Measurements from ENCODE around the gene SRRM4. TPM values are rescaled to one million over a fixed set of nuclear protein-coding genes. Genes with fewer than 3 reads are reported as not detected.

Gene SRRM4
- total and polyA plus RNA-seq, 3 donors from 2014 or later, result 0.37 to 1.4 (median 0.79) TPM

DNA sequence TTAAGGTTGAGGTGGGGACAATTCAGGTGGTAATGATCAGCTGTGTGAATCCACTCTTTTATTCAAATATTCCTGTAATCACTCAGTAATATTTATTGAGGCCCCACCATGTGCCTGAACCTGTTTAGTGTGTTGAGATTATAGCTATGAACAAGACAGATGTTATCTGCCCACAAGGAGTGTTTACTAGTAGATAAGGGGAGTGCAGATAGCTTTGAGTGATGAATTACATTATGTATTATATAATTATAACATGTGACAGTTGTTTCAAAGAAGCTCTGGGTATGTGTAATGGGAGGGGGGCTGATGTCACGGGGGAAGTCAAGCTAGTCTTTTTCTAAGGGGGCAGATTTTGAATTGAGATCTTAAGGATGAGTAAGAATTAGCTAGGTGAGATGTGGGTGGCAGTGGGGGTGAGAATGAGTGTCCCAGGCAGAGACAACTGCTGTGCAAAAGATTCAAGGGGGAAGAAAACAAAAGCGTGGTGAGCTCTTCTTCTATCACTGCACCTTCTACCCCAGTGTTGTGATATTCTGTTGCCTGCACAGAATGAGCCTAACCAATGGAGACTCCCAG is 21.3 kb upstream of the SRRM4 start:
- Histone ChIP-seq H3K9me3 (no peaks in the 10 kb centered on the region), H3K4me1 (no peaks in the 10 kb centered on the region), H3K27ac (no peak overlapping the region), H3K27me3 (no peaks in the 10 kb centered on the region), H3K4me3 (no peak overlapping the region), H3K36me3 (ENCODE audit: low read depth, missing control alignments) (no peaks in the 10 kb centered on the region)
- 44 to 78% methylated on average over 2 of the region's 2 CpGs for WGBS, 2 donors
- TF ChIP-seq, protein P1, sequence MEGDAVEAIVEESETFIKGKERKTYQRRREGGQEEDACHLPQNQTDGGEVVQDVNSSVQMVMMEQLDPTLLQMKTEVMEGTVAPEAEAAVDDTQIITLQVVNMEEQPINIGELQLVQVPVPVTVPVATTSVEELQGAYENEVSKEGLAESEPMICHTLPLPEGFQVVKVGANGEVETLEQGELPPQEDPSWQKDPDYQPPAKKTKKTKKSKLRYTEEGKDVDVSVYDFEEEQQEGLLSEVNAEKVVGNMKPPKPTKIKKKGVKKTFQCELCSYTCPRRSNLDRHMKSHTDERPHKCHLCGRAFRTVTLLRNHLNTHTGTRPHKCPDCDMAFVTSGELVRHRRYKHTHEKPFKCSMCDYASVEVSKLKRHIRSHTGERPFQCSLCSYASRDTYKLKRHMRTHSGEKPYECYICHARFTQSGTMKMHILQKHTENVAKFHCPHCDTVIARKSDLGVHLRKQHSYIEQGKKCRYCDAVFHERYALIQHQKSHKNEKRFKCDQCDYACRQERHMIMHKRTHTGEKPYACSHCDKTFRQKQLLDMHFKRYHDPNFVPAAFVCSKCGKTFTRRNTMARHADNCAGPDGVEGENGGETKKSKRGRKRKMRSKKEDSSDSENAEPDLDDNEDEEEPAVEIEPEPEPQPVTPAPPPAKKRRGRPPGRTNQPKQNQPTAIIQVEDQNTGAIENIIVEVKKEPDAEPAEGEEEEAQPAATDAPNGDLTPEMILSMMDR (IDR thresholded peaks at IDR 0.05), result no peak
- no peak for TF ChIP-seq POLR2A (IDR thresholded peaks at IDR 0.05)
- intact Hi-C loops (cut with DNase I; ENCODE audit: low total_unique reads), result no loop called here
- DNase-seq, result no peak

DNA sequence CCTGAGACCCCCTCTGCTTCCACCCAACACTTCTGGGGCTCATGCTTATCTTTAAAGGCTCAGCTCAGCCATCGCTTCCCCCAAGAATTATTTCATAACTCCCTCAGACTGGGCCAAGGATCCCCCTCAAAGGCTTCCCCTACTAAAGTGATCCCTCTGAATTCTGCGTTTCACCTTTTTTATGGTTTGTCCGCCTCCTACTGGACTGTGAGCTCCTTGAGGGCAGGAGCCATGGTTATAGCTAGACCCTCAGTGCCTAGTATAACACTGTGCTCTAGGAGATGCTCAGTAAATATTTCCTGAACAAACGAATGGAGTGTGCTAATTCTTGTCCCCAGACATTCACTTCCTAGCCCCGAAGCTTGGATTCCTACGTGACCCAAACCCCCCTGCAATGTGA is 20.5 kb upstream of the SRRM4 start:
- DNase-seq, result no peak
- Histone ChIP-seq H3K27ac (no peak overlapping the region), H3K27me3 (no peaks in the 10 kb centered on the region), H3K4me3 (no peak overlapping the region), H3K36me3 (ENCODE audit: low read depth, missing control alignments) (no peaks in the 10 kb centered on the region), H3K4me1 (no peaks in the 10 kb centered on the region), H3K9me3 (no peaks in the 10 kb centered on the region)
- intact Hi-C loops (cut with DNase I; ENCODE audit: low total_unique reads), result no loop called here
- TF ChIP-seq, protein P1 (IDR thresholded peaks at IDR 0.05), result no peak
- no peak for TF ChIP-seq POLR2A (IDR thresholded peaks at IDR 0.05)
- WGBS, 2 donors, result 78 to 86% methylated on average over 6 of the region's 6 CpGs

GRCh38 chr12:118964988-118965387 is 16.4 kb upstream of the SRRM4 start:
- Histone ChIP-seq H3K27ac (no peak overlapping the region), H3K27me3 (no peaks in the 10 kb centered on the region), H3K4me3 (no peak overlapping the region), H3K9me3 (no peaks in the 10 kb centered on the region), H3K4me1 (no peaks in the 10 kb centered on the region), H3K36me3 (ENCODE audit: low read depth, missing control alignments) (no peaks in the 10 kb centered on the region)
- TF ChIP-seq, protein P1 (IDR thresholded peaks at IDR 0.05), result no peak
- TF ChIP-seq POLR2A (IDR thresholded peaks at IDR 0.05), result no peak
- 84 to 90% methylated on average over 5 of the region's 5 CpGs for WGBS, 2 donors
- intact Hi-C loops (cut with DNase I; ENCODE audit: low total_unique reads), result no loop called here
- no peak for DNase-seq

DNA sequence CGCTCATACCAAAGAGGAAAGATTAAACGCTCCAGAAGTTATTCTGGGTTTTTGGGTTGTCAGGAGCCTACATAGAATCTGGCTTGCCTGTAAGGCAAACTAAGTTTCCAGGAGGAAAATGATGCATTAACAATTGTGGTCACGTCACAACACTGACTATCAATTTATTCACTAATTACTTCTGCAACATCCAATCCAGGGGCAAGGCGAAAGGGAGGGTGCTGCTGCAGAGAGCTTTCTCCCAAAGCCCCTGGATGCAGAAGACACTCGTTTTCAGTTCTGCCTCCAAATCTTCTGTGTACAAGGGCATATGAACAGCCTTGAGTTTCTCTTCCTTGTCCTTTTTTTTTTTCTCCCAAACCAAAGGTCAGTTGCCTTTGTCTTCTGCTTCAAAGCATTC is 10.5 kb upstream of the SRRM4 start:
- Histone ChIP-seq H3K9me3 (no peaks in the 10 kb centered on the region), H3K4me3 (no peak overlapping the region), H3K4me1 (no peaks in the 10 kb centered on the region), H3K27me3 (no peaks in the 10 kb centered on the region), H3K27ac (no peak overlapping the region), H3K36me3 (ENCODE audit: low read depth, missing control alignments) (no peaks in the 10 kb centered on the region)
- no peak for DNase-seq
- TF ChIP-seq POLR2A (IDR thresholded peaks at IDR 0.05), result no peak
- TF ChIP-seq, protein P1 (IDR thresholded peaks at IDR 0.05), result no peak
- 66 to 70% methylated on average over 5 of the region's 5 CpGs for WGBS, 2 donors
- intact Hi-C loops (cut with DNase I; ENCODE audit: low total_unique reads), result no loop called here

DNA sequence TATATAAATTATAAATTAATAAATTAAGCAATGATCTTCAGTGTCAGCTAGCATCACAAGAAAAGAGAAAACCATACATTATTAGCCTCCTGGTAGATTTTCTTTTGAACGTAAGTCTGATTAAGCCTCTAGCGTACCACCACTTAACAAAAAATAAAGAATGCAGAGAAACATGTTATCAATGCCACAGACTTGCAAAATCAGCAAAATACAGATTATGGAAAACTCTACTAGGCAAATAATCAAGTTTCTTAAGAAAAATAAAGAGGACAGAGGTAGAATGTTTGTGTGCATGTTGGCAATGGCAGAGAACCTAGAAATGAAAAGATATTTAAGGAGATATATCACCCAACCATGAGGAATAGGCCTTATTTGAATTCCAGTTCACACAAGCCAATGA is 8.4 kb upstream of the SRRM4 start:
- no peak for DNase-seq
- intact Hi-C loops (cut with DNase I; ENCODE audit: low total_unique reads), result no loop called here
- H3K4me3 ChIP-seq, result no peak overlapping the region
- no peaks in the 10 kb centered on the region for H3K27me3 ChIP-seq
- no peaks in the 10 kb centered on the region for H3K9me3 ChIP-seq
- H3K27ac ChIP-seq, result no peak overlapping the region
- TF ChIP-seq, protein P1 (IDR thresholded peaks at IDR 0.05), result no peak
- no peak for TF ChIP-seq POLR2A (IDR thresholded peaks at IDR 0.05)
- no peaks in the 10 kb centered on the region for H3K36me3 ChIP-seq (ENCODE audit: low read depth, missing control alignments)
- H3K4me1 ChIP-seq, result no peaks in the 10 kb centered on the region
- WGBS, 2 donors, result 84% methylated on average over 2 of the region's 2 CpGs

Data from testis (tissue), 3 donors.